Right lobe of liver (tissue), 4 donors: ENCODE data around the gene POLL.

Source experiments
- CTCF ChIP-seq, 4 donors: fragments of 200-600 bp in 3 of 4; fragments of 450-650 bp in 1 of 4; IDR thresholded peaks; one replicate each; pipeline versions ENCODE4 v1.5.1 to v1.8.0; 2016 to 2022; ENCODE audit warnings: antibody characterized with exemption in 4 of 4, mild to moderate bottlenecking in 2 of 4
- POLR2A ChIP-seq: fragments of 450-650 bp; IDR thresholded peaks from one replicate; pipeline ENCODE4 v1.6.1; 2017; ENCODE audit warnings: antibody characterized with exemption, mild to moderate bottlenecking
- donor health status: DM: no; HTN: no; CAD: no.
- donor health status: DM: no; HTN: no; CAD: no.
- donor health status: DM: no; HTN: yes; CAD: no.

GRCh38 chr10:101566333-101567164 is 21.5 kb downstream of the POLL start:
- no peak for TF ChIP-seq CTCF (IDR thresholded peaks at IDR 0.05)
- TF ChIP-seq POLR2A: no peak
